GM04503 (cell line): Measurements from ENCODE around the gene LDAH.

Experiments
- DNase-seq: peaks from one replicate; pipeline ENCODE4 v3.0.0-alpha.2; 2012; ENCODE audit warnings: low read depth

Gene LDAH

GRCh38 chr2:20635675-20636584 lies 187.0 kb downstream of the LDAH start:
- no peak for DNase-seq

- DNase-seq, result no peak
Measured at GRCh38 chr2:20635113-20635510, 187.8 kb downstream of the LDAH start.

- no peak for DNase-seq
Measured at GRCh38 chr2:20634507-20635112, 188.3 kb downstream of the LDAH start.
